ENCODE results near the gene MAP6D1.

DNA sequence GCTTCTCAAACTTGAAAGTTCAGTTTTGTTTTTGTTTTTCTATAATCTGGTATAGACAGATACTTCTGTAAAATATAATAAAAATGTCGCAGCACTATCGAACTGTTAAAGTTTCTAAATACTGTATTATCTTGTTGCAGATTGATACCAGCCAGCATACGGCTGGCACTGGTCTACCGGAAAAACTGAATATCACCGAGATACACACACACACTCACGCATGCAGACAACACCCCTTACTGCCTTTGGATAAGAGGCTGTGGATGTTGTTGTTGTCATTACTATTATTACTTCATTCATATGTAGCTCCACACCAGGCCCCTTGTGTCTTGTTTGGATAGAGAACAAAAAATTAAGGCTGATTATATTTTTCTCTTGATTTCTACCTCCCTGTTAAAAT lies 32.4 kb downstream of the MAP6D1 start:
- TF ChIP-seq, protein P1, sequence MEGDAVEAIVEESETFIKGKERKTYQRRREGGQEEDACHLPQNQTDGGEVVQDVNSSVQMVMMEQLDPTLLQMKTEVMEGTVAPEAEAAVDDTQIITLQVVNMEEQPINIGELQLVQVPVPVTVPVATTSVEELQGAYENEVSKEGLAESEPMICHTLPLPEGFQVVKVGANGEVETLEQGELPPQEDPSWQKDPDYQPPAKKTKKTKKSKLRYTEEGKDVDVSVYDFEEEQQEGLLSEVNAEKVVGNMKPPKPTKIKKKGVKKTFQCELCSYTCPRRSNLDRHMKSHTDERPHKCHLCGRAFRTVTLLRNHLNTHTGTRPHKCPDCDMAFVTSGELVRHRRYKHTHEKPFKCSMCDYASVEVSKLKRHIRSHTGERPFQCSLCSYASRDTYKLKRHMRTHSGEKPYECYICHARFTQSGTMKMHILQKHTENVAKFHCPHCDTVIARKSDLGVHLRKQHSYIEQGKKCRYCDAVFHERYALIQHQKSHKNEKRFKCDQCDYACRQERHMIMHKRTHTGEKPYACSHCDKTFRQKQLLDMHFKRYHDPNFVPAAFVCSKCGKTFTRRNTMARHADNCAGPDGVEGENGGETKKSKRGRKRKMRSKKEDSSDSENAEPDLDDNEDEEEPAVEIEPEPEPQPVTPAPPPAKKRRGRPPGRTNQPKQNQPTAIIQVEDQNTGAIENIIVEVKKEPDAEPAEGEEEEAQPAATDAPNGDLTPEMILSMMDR (conservative IDR thresholded peaks at IDR 0.05; ENCODE audit: low read length) = no peak
- TF ChIP-seq EZH2phosphoT487 (IDR thresholded peaks at IDR 0.05; ENCODE audit: borderline replicate concordance, low read depth, low read length) = no peak
